Smooth muscle cell (in vitro differentiated cells): Measurements from ENCODE around the gene DNAJC1. TPM values are rescaled to one million over a fixed set of nuclear protein-coding genes. Genes with fewer than 3 reads are reported as not detected.
A peak's percentile ranks its signal among the peaks of the same experiment; 100 is the strongest.

Experiments used
- DNase-seq: peaks from one replicate; lab custom pipeline; 2025; ENCODE audit not compliant: unreplicated experiment; lab: John Stamatoyannopoulos, UW
- H2AFZ ChIP-seq: fragments of 200-600 bp; sonication (generic); 2 replicates; pipeline ENCODE4 v1.6.0; 2016; ENCODE audit warnings: antibody characterized with exemption, low read depth, mild to moderate bottlenecking
- H3F3A ChIP-seq: fragments of 200-600 bp; sonication (generic); 2 replicates; pipeline ENCODE4 v1.6.0; 2017; ENCODE audit warnings: antibody characterized with exemption, low read depth
- H3K27ac ChIP-seq: fragments of 200-600 bp; sonication (generic); 2 replicates; pipeline ENCODE4 v1.5.1; 2016; ENCODE audit warnings: low read depth, mild to moderate bottlenecking
- H3K27me3 ChIP-seq: fragments of 200-600 bp; sonication (generic); 2 replicates; pipeline ENCODE4 v1.6.1; 2016; ENCODE audit warnings: low read depth, mild to moderate bottlenecking
- H3K36me3 ChIP-seq: fragments of 200-600 bp; sonication (generic); 2 replicates; pipeline ENCODE4 v1.5.1; 2016; ENCODE audit warnings: low read depth
- H3K4me1 ChIP-seq: fragments of 200-600 bp; sonication (generic); 2 replicates; pipeline ENCODE4 v1.5.1; 2016; ENCODE audit warnings: low read depth
- H3K4me2 ChIP-seq: fragments of 200-600 bp; sonication (generic); 2 replicates; pipeline ENCODE4 v1.6.0; 2016; ENCODE audit warnings: mild to moderate bottlenecking
- H3K4me3 ChIP-seq: fragments of 200-600 bp; sonication (generic); 2 replicates; pipeline ENCODE4 v1.5.1; 2016; ENCODE audit warnings: mild to moderate bottlenecking
- H3K79me2 ChIP-seq: fragments of 200-600 bp; sonication (generic); 2 replicates; pipeline ENCODE4 v1.6.0; 2016; ENCODE audit warnings: low read depth, mild to moderate bottlenecking
- H3K9ac ChIP-seq: fragments of 200-600 bp; sonication (generic); 2 replicates; pipeline ENCODE4 v1.6.0; 2016; ENCODE audit warnings: low read depth
- H3K9me3 ChIP-seq: fragments of 200-600 bp; sonication (generic); replicated peaks from 2 replicates; pipeline ENCODE4 v1.5.1; 2016; ENCODE audit warnings: low read depth
- H4K20me1 ChIP-seq: fragments of 200-600 bp; sonication (generic); 2 replicates; pipeline ENCODE4 v1.6.0; 2016; ENCODE audit warnings: low read depth
- CTCF ChIP-seq: fragments of 200-600 bp; sonication (generic); IDR thresholded peaks from 2 replicates; pipeline ENCODE4 v1.5.1; 2017; ENCODE audit warnings: borderline replicate concordance, mild to moderate bottlenecking, antibody characterized with exemption; ENCODE audit not compliant: insufficient read depth, poor library complexity, severe bottlenecking
- WGBS: methylation state at CpG from one replicate; pipeline ENCODE4 v1.1.7; 2016; ENCODE audit warnings: low lambda C conversion rate; 5-methylcytosine and 5-hydroxymethylcytosine counted together
- polyA plus RNA-seq: library from polyadenylated mRNA; unstranded; fragments of >200 nt; fragmentation: Nextera tagmentation; extraction: Ambion mirVana; gene quantifications from 2 replicates; pipeline ENCODE4 v1.2.1, GENCODE V29; 2016
- total RNA-seq: library from RNA; depleted of rRNA; stranded (reverse); fragments of >200 nt; gene quantifications from 2 replicates; pipeline ENCODE4 v1.2.3, GENCODE V29; 2014

DNAJC1 gene
- total and polyA plus RNA-seq, 2 experiments from 2014 or later: 67.0 to 88.5 TPM

GRCh38 chr10:22017283-22018020 is 13.9 kb upstream of the DNAJC1 start:
- Histone ChIP-seq H3K4me1 (no peaks in the 10 kb centered on the region), H3F3A (no peaks in the 10 kb centered on the region), H3K4me3 (no peak overlapping the region), H3K79me2 (no peaks in the 10 kb centered on the region), H3K36me3 (no peaks in the 10 kb centered on the region), H4K20me1 (no peaks in the 10 kb centered on the region), H3K27ac (no peak overlapping the region), H2AFZ (peak overlapping the region; percentile 85), H3K9ac (no peak overlapping the region), H3K27me3 (no peaks in the 10 kb centered on the region), H3K9me3 (no peaks in the 10 kb centered on the region), H3K4me2 (no peak overlapping the region)
- WGBS: 41% methylated on average over 3 of the region's 3 CpGs
- no peak for DNase-seq
- no peak for TF ChIP-seq CTCF

GRCh38 chr10:22016046-22016705 is 12.6 kb upstream of the DNAJC1 start:
- no peaks in the 10 kb centered on the region for H3K27me3 ChIP-seq
- no peak for DNase-seq

GRCh38 chr10:22010973-22011408 is 7.5 kb upstream of the DNAJC1 start:
- Histone ChIP-seq H3K27ac (no peak overlapping the region), H3K79me2 (no peaks in the 10 kb centered on the region), H3K4me2 (no peak overlapping the region), H3K4me1 (no peaks in the 10 kb centered on the region), H3K36me3 (no peaks in the 10 kb centered on the region), H3K9me3 (no peaks in the 10 kb centered on the region), H3K4me3 (no peak overlapping the region), H3F3A (no peaks in the 10 kb centered on the region), H3K27me3 (no peaks in the 10 kb centered on the region), H4K20me1 (no peaks in the 10 kb centered on the region), H3K9ac (no peak overlapping the region), H2AFZ (no peak overlapping the region)
- WGBS: 47% methylated on average over 1 of the region's 1 CpG
- peak; percentile 60 for TF ChIP-seq CTCF
- DNase-seq: no peak

More at GRCh38 chr10:22016046-22016705, 12.6 kb upstream of the DNAJC1 start:
- Histone ChIP-seq H3K36me3 (no peaks in the 10 kb centered on the region), H3K4me3 (no peak overlapping the region), H3F3A (no peaks in the 10 kb centered on the region), H2AFZ (no peak overlapping the region), H3K4me1 (no peaks in the 10 kb centered on the region), H3K4me2 (no peak overlapping the region), H3K79me2 (no peaks in the 10 kb centered on the region), H3K27ac (no peak overlapping the region), H3K9me3 (no peaks in the 10 kb centered on the region), H3K9ac (no peak overlapping the region), H4K20me1 (no peaks in the 10 kb centered on the region)
- no peak for TF ChIP-seq CTCF
- 86% methylated on average over 5 of the region's 5 CpGs for WGBS
